ENCODE measurements around the gene SYNDIG1L. TPM values are rescaled to one million over a fixed set of nuclear protein-coding genes. Genes with fewer than 3 reads are reported as not detected.

SYNDIG1L gene
- total and polyA plus RNA-seq, 2 donors (not counting 3 experiments of a cell fraction or from before 2014, with no cell fraction given), result not detected

GRCh38 chr14:74358176-74358829, 67.7 kb downstream of the SYNDIG1L start:
- ChIA-PET CTCF (interaction anchor here (5.5 kb wide), 1 partner anchor 120 kb away, joined by 52 read pairs; no protein-coding TSS in a partner anchor), POLR2A (no interaction called here)
- Histone ChIP-seq H3K9ac (replicated peaks; ENCODE audit: extremely low read depth, insufficient read depth, low read length) (no peak overlapping the region), H4K20me1 (replicated peaks; ENCODE audit: control insufficient read depth, extremely low read depth, insufficient read depth, low read length) (no peaks in the 10 kb centered on the region), H3K4me1 (ENCODE audit: control insufficient read depth, extremely low read depth, insufficient read depth, low read length) (no peaks in the 10 kb centered on the region), H3K27ac (ENCODE audit: insufficient read depth, low read depth, low read length) (no peak overlapping the region), H3K9me1 (replicated peaks; ENCODE audit: control insufficient read depth, extremely low read depth, insufficient read depth, low read length) (no peaks in the 10 kb centered on the region), H2AFZ (ENCODE audit: low read depth, low read length) (no peak overlapping the region), H3K36me3 (ENCODE audit: control insufficient read depth in 2 of 2, extremely low read depth in 1 of 2, insufficient read depth in 2 of 2, low read length in 2 of 2) (no peaks in the 10 kb centered on the region), H3K79me2 (ENCODE audit: control insufficient read depth, insufficient read depth, low read length) (no peaks in the 10 kb centered on the region), H3K9me3 (replicated peaks; ENCODE audit: control insufficient read depth, insufficient read depth, low read length) (no peaks in the 10 kb centered on the region), H3K27me3 (ENCODE audit: control insufficient read depth in 2 of 2, insufficient read depth in 2 of 2, low read length in 2 of 2) (peaks cover 3 to 5% of the 10 kb centered on the region in 2 experiments), H3K4me2 (ENCODE audit: insufficient read depth, low read length) (no peak overlapping the region), H3K4me3 (replicated peaks in 1 of 3; ENCODE audit: insufficient read depth in 1 of 3, low read depth in 1 of 3, low read length in 3 of 3) (no peak overlapping the region)
- intact Hi-C loops (cut with micrococcal nuclease) (no loop called here), dilution Hi-C loops (cut with MboI; ENCODE audit: extremely low pct_ligation_motif_present, low sequenced_read_pairs) (no loop called here)
- no peak for TF ChIP-seq FOS (IDR thresholded peaks at IDR 0.05; ENCODE audit: borderline replicate concordance, insufficient read depth, low read length)
- TF ChIP-seq MYC (IDR thresholded peaks at IDR 0.05; ENCODE audit: low read depth, low read length), result no peak
- TF ChIP-seq POLR2AphosphoS5 (IDR thresholded peaks at IDR 0.05; ENCODE audit: insufficient read depth, low read depth, low read length), result no peak
- TF ChIP-seq MAX (IDR thresholded peaks at IDR 0.05; ENCODE audit: insufficient read depth, insufficient read length), result no peak
- no peak for TF ChIP-seq JUN (IDR thresholded peaks at IDR 0.05; ENCODE audit: borderline replicate concordance, insufficient read depth, insufficient read length, low read depth)
- TF ChIP-seq CTCF (IDR thresholded peaks at IDR 0.05; ENCODE audit: extremely low read depth in 1 of 2, insufficient read depth in 1 of 2, low read depth in 1 of 2, low read length in 2 of 2), result no peak
- no peak for TF ChIP-seq EZH2 (IDR thresholded peaks at IDR 0.05; ENCODE audit: borderline replicate concordance, low read depth, low read length, severe bottlenecking)
- no peak for TF ChIP-seq GATA2 (IDR thresholded peaks at IDR 0.05; ENCODE audit: insufficient read depth, insufficient read length, low read depth, low read length)
- TF ChIP-seq POLR2A (IDR thresholded peaks at IDR 0.05; ENCODE audit: low read depth, low read length), result no peak
- BruUV-seq (replicated peaks), result no TSS peak
- no peak for DNase-seq (ENCODE audit: low read depth, low spot score)
- FAIRE-seq, result no peak
